Measurements from ENCODE around the gene PCGF2.

- TF ChIP-seq CTCF (IDR thresholded peaks at IDR 0.05 in 4 of 5, conservative IDR thresholded peaks at IDR 0.05 in 1 of 5) (no peak), POLR2A (IDR thresholded peaks at IDR 0.05) (no peak)
Measured at GRCh38 chr17:38693700-38694329, 54.3 kb downstream of the PCGF2 start.

Measured in gastrocnemius medialis (tissue), 4 donors.